HepG2 (cell line): Measurements from ENCODE around the gene SLX9. TPM values are rescaled to one million over a fixed set of nuclear protein-coding genes. Genes with fewer than 3 reads are reported as not detected.
A peak's percentile ranks its signal among the peaks of the same experiment; 100 is the strongest.

Source experiments
- ARID4A ChIP-seq: sonication (generic); formaldehyde crosslinking; IDR thresholded peaks from 2 replicates; pipeline ENCODE4 v1.5.0; 2020; ENCODE audit warnings: mild to moderate bottlenecking, missing genetic modification reagents, borderline replicate concordance
- DNMT1 ChIP-seq: sonication (generic); formaldehyde crosslinking; IDR thresholded peaks from 2 replicates; pipeline ENCODE4 v1.5.1; 2020; ENCODE audit warnings: mild to moderate bottlenecking, missing genetic modification reagents
- FOXA3 ChIP-seq: IDR thresholded peaks from 2 replicates; pipeline ENCODE4 v1.6.1; 2016; ENCODE audit warnings: missing genetic modification reagents, missing compliant biosample characterization
- HDAC6 ChIP-seq: fragments of 200-600 bp; sonication (generic); IDR thresholded peaks from 2 replicates; pipeline ENCODE4 v1.7.0; 2017; ENCODE audit warnings: mild to moderate bottlenecking, antibody characterized with exemption, low read length, low read depth
- MTA1 ChIP-seq: sonication (generic); formaldehyde crosslinking; IDR thresholded peaks from 2 replicates; pipeline ENCODE4 v1.4.0; 2020; ENCODE audit warnings: missing genetic modification reagents, mild to moderate bottlenecking, borderline replicate concordance
- NFKB2 ChIP-seq: sonication (generic); formaldehyde crosslinking; IDR thresholded peaks from 2 replicates; pipeline ENCODE4 v1.4.0; 2020; ENCODE audit warnings: missing genetic modification reagents, borderline replicate concordance
- NFRKB ChIP-seq: fragments of 450-650 bp; IDR thresholded peaks from 2 replicates; pipeline ENCODE4 v1.6.1; 2017
- NR2F2 ChIP-seq: IDR thresholded peaks from 2 replicates; pipeline ENCODE4 v1.6.1; 2012; ENCODE audit warnings: low read depth, inconsistent platforms, borderline replicate concordance
- RORA ChIP-seq: sonication (generic); formaldehyde crosslinking; IDR thresholded peaks from 2 replicates; pipeline ENCODE4 v1.5.0; 2020; ENCODE audit warnings: mild to moderate bottlenecking, missing genetic modification reagents, moderate library complexity
- SAP130 ChIP-seq: IDR thresholded peaks from 2 replicates; pipeline ENCODE4 v1.6.1; 2016; ENCODE audit warnings: low read depth
- SKI ChIP-seq: fragments of 450-650 bp; IDR thresholded peaks from one replicate; pipeline ENCODE4 v1.6.1; 2018; ENCODE audit warnings: mild to moderate bottlenecking; ENCODE audit not compliant: partially characterized antibody
- ZMYM4 ChIP-seq: sonication (generic); formaldehyde crosslinking; IDR thresholded peaks from 2 replicates; pipeline ENCODE4 v1.8.1; 2023; ENCODE audit warnings: mild to moderate bottlenecking, missing genetic modification reagents
- ZNF337 ChIP-seq: sonication (generic); formaldehyde crosslinking; IDR thresholded peaks from 2 replicates; pipeline ENCODE4 v1.5.1; 2020; ENCODE audit warnings: missing genetic modification reagents, low read depth, mild to moderate bottlenecking, borderline replicate concordance
- ZNF484 ChIP-seq: sonication (generic); formaldehyde crosslinking; IDR thresholded peaks from 2 replicates; pipeline ENCODE4 v1.5.1; 2020; ENCODE audit warnings: mild to moderate bottlenecking, low read depth, missing genetic modification reagents, borderline replicate concordance
- ZNF629 ChIP-seq: sonication (generic); formaldehyde crosslinking; conservative IDR thresholded peaks from 2 replicates; pipeline ENCODE4 v1.5.0; 2020; ENCODE audit warnings: missing genetic modification reagents
- ZNF75D ChIP-seq: sonication (generic); formaldehyde crosslinking; IDR thresholded peaks from 2 replicates; pipeline ENCODE4 v1.8.1; 2023; ENCODE audit warnings: missing genetic modification reagents, mild to moderate bottlenecking, borderline replicate concordance
- ZXDC ChIP-seq: sonication (generic); formaldehyde crosslinking; IDR thresholded peaks from 2 replicates; pipeline ENCODE4 v1.5.0; 2020; ENCODE audit warnings: mild to moderate bottlenecking, missing genetic modification reagents
- polyA plus RNA-seq, 8 experiments: library from polyadenylated mRNA; depleted of rRNA in 3 of 8; stranded (reverse) in 7 of 8; unstranded in 1 of 8; fragments of >200 nt; fragmentation: Illumina TruSeq in 4 of 8; extraction: Trizol in 4 of 8; gene quantifications; 2 replicates each; pipeline versions ENCODE4 v1.2.1 to v1.2.3, GENCODE V29; 2011 to 2016; ENCODE audit warnings: low read depth in 4 of 8, missing spikeins in 1 of 8, mixed read lengths in 1 of 8; ENCODE audit not compliant: insufficient read depth in 1 of 8
- total RNA-seq, 5 experiments: library from RNA; depleted of rRNA; stranded (reverse); fragments of >200 nt; fragmentation: Illumina TruSeq; extraction: Trizol; gene quantifications; 2 replicates each; pipeline ENCODE4 v1.2.3, GENCODE V29; 2016; ENCODE audit warnings: low read depth in 1 of 5
- TF ChIP-seq, protein P1 (sequence below): sonication (generic); formaldehyde crosslinking; IDR thresholded peaks from 2 replicates; pipeline ENCODE4 v1.5.0; 2020; ENCODE audit warnings: missing genetic modification reagents, mild to moderate bottlenecking, borderline replicate concordance

The SLX9 gene
- total and polyA plus RNA-seq, 2 of the 13 experiments (the other 11 are each of a cell fraction or from before 2014, with no cell fraction given) = 21.0 to 47.1 TPM

DNA sequence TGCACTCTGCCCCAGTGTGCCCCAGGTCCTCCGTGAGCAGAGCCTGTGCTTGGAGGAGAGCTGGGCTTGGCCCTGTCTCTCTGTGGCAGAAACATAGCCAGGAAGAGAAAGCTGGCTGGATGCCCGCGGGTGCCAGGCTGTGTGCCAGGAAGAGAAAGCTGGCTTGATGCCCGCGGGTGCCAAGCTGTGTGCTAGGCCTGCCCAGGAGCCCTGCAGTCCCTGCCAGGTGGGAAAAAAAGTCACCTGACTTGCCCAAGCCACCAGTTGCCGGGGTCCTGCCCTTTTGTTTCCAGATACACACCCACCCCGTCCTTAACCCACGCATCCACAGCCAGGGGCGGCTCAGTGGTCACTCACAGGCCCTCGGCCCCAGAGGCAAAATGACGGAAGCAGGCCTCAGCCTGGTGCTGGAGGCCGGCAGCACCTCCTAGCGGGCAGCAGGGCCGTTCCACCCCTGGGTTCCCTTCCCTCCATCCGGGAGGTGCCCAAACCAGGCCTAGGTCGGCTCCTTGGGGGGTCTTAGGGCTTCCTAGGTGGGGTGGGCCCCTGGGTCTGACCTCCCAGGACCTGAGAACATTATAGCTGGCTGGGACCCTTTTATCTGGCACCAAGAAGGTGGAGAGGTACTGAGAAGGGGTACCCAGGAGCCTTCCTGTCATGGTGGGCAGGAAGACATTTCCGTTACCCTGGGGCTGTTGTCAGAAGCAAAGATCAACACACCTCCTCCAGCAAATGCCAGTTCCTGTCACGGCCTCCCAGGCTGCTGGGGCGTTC, 28.3 kb upstream of the SLX9 start (continued):
- TF ChIP-seq ARID4A (CRISPR knock-in tag) (peak; percentile 51; the same call in 1 of the 2 replicates), FOXA3 (no peak; the same call in 1 of the 2 replicates), ZNF75D (CRISPR knock-in tag) (no peak), DNMT1 (CRISPR knock-in tag) (no peak), ZNF484 (no peak), ZMYM4 (peak; percentile 24; the same call in 1 of the 2 replicates), MTA1 (peak; percentile 82; the same call in 1 of the 2 replicates), ZXDC (CRISPR knock-in tag) (0 out of 2 replicates have a peak, but pooled peaks have one; percentile 35), ZNF629 (CRISPR knock-in tag) (no peak), HDAC6 (no peak), SKI (no peak), ZNF337 (CRISPR knock-in tag) (no peak; the same call in 1 of the 2 replicates), SAP130 (CRISPR knock-in tag) (peak; percentile 71), NFKB2 (CRISPR knock-in tag) (no peak), RORA (no peak), NFRKB (no peak), NR2F2 (no peak)
- TF ChIP-seq, protein P1, sequence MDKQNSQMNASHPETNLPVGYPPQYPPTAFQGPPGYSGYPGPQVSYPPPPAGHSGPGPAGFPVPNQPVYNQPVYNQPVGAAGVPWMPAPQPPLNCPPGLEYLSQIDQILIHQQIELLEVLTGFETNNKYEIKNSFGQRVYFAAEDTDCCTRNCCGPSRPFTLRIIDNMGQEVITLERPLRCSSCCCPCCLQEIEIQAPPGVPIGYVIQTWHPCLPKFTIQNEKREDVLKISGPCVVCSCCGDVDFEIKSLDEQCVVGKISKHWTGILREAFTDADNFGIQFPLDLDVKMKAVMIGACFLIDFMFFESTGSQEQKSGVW (CRISPR knock-in tag) = no peak
